ENCODE data around the gene LARGE1.

GRCh38 chr22:33919391-33920196 lies 682 bp downstream of the LARGE1 start:
- peak in 1 of 2 donors; percentile 59 for TF ChIP-seq POLR2AphosphoS5 (IDR thresholded peaks at IDR 0.05; ENCODE audit: insufficient read depth in 1 of 2, low read depth in 1 of 2)
- TF ChIP-seq CTCF (IDR thresholded peaks at IDR 0.05): no peak
